Liver (tissue), 9 donors: ENCODE data around the gene KLF12. TPM values are rescaled to one million over a fixed set of nuclear protein-coding genes. Genes with fewer than 3 reads are reported as not detected.

Source experiments
- DNase-seq: peaks from one replicate; pipeline ENCODE4 v3.0.0-alpha.2; 2017; ENCODE audit warnings: low spot score
- H3K27ac ChIP-seq, 2 donors: one replicate each; pipeline ENCODE4 v1.7.0; 2013; ENCODE audit warnings: inconsistent platforms in 2 of 2, low read length in 2 of 2, control low read depth in 1 of 2, low read depth in 1 of 2, mild to moderate bottlenecking in 1 of 2
- H3K27me3 ChIP-seq, 4 donors: one replicate each; pipeline versions ENCODE4 v1.6.1 to v1.7.0; 2013; ENCODE audit warnings: low read length in 3 of 4, inconsistent platforms in 1 of 4, mild to moderate bottlenecking in 1 of 4, moderate library complexity in 1 of 4; ENCODE audit not compliant: control insufficient read depth in 4 of 4, insufficient read depth in 4 of 4
- H3K36me3 ChIP-seq, 4 donors: one replicate each; pipeline versions ENCODE4 v1.6.1 to v1.7.0; 2013; ENCODE audit warnings: low read length in 3 of 4, mild to moderate bottlenecking in 3 of 4, low read depth in 1 of 4, moderate library complexity in 1 of 4; ENCODE audit not compliant: control insufficient read depth in 4 of 4, insufficient read depth in 3 of 4
- H3K4me1 ChIP-seq, 4 donors: one replicate each; pipeline versions ENCODE4 v1.6.1 to v1.7.0; 2013; ENCODE audit warnings: low read length in 3 of 4, mild to moderate bottlenecking in 3 of 4, moderate library complexity in 1 of 4; ENCODE audit not compliant: control insufficient read depth in 4 of 4, insufficient read depth in 4 of 4
- H3K4me3 ChIP-seq, 3 donors: one replicate each; pipeline versions ENCODE4 v1.6.1 to v1.7.0; 2013; ENCODE audit warnings: low read length in 3 of 3, control low read depth in 1 of 3, low read depth in 1 of 3, mild to moderate bottlenecking in 1 of 3
- H3K9ac ChIP-seq, 2 donors: one replicate each; pipeline ENCODE4 v1.7.0; 2013; ENCODE audit warnings: low read length in 2 of 2, mild to moderate bottlenecking in 2 of 2, moderate library complexity in 2 of 2, control low read depth in 1 of 2, low read depth in 1 of 2
- H3K9me3 ChIP-seq, 4 donors: one replicate each; pipeline versions ENCODE4 v1.6.1 to v1.7.0; 2013; ENCODE audit warnings: low read length in 3 of 4; ENCODE audit not compliant: control insufficient read depth in 4 of 4
- ATF3 ChIP-seq: IDR thresholded peaks from 2 replicates; pipeline ENCODE4 v1.6.1; 2016; ENCODE audit warnings: antibody characterized with exemption
- FOXA1 ChIP-seq: IDR thresholded peaks from 2 replicates; pipeline ENCODE4 v1.6.1; 2016; ENCODE audit warnings: antibody characterized with exemption
- FOXA2 ChIP-seq: IDR thresholded peaks from 2 replicates; pipeline ENCODE4 v1.6.1; 2016; ENCODE audit warnings: antibody characterized with exemption
- GABPA ChIP-seq, 2 donors: IDR thresholded peaks in 1 of 2; conservative IDR thresholded peaks in 1 of 2; 2 replicates each; pipeline ENCODE4 v1.6.1; 2016; ENCODE audit warnings: antibody characterized with exemption in 2 of 2, mild to moderate bottlenecking in 1 of 2, moderate library complexity in 1 of 2
- HNF4A ChIP-seq, 2 donors: conservative IDR thresholded peaks; 2 replicates each; pipeline ENCODE4 v1.6.1; 2016; ENCODE audit warnings: antibody characterized with exemption in 2 of 2, mild to moderate bottlenecking in 2 of 2
- JUND ChIP-seq, 2 donors: IDR thresholded peaks; 2 replicates each; pipeline ENCODE4 v1.6.1; 2016; ENCODE audit warnings: antibody characterized with exemption in 2 of 2
- NR2F2 ChIP-seq: IDR thresholded peaks from 2 replicates; pipeline ENCODE4 v1.6.1; 2016; ENCODE audit warnings: antibody characterized with exemption
- RAD21 ChIP-seq, 2 donors: IDR thresholded peaks; 2 replicates each; pipeline ENCODE4 v1.6.1; 2016; ENCODE audit warnings: antibody characterized with exemption in 2 of 2, mild to moderate bottlenecking in 2 of 2
- REST ChIP-seq: IDR thresholded peaks from 2 replicates; pipeline ENCODE4 v1.6.1; 2016; ENCODE audit warnings: antibody characterized with exemption, mild to moderate bottlenecking
- RXRA ChIP-seq, 2 donors: IDR thresholded peaks; 2 replicates each; pipeline ENCODE4 v1.6.1; 2017 to 2018; ENCODE audit warnings: antibody characterized with exemption in 2 of 2, mild to moderate bottlenecking in 1 of 2
- SP1 ChIP-seq: IDR thresholded peaks from 2 replicates; pipeline ENCODE4 v1.6.1; 2018; ENCODE audit warnings: antibody characterized with exemption, mild to moderate bottlenecking
- TAF1 ChIP-seq: conservative IDR thresholded peaks from 2 replicates; pipeline ENCODE4 v1.6.1; 2016; ENCODE audit warnings: antibody characterized with exemption, mild to moderate bottlenecking
- YY1 ChIP-seq: IDR thresholded peaks from 2 replicates; pipeline ENCODE4 v1.6.1; 2016; ENCODE audit warnings: antibody characterized with exemption, mild to moderate bottlenecking
- WGBS: extraction: QIAGEN DNeasy Blood & Tissue Kit; methylation state at CpG from one replicate; pipeline ENCODE4 v1.1.7; 2013; 5-methylcytosine and 5-hydroxymethylcytosine counted together
- polyA plus RNA-seq, 2 donors: library from polyadenylated mRNA; stranded (reverse) in 1 of 2; unstranded in 1 of 2; fragments of 200-250 nt in 1 of 2; fragments of >200 nt in 1 of 2; fragmentation: Nextera tagmentation in 1 of 2; extraction: Ambion mirVana in 1 of 2; gene quantifications; one replicate each; pipeline versions ENCODE4 v1.2.1 to v1.2.3, GENCODE V29; 2013 to 2015
- total RNA-seq, 2 donors: library from RNA; depleted of rRNA; stranded (reverse); fragments of >200 nt; gene quantifications; one replicate each; pipeline ENCODE4 v1.2.3, GENCODE V29; 2014
- TF ChIP-seq, protein P1 (sequence below): IDR thresholded peaks from 2 replicates; pipeline ENCODE4 v1.6.1; 2016; ENCODE audit warnings: antibody characterized with exemption
- TF ChIP-seq, protein P2 (sequence below): IDR thresholded peaks from 2 replicates; pipeline ENCODE4 v1.6.1; 2016; ENCODE audit warnings: antibody characterized with exemption
- TF ChIP-seq, protein P3 (sequence below): fragments of 150-350 bp; IDR thresholded peaks from 2 replicates; pipeline ENCODE4 v1.5.1; 2017; ENCODE audit warnings: improper control_type of control experiment, low read depth, low read length; ENCODE audit not compliant: missing input control
- donor health status: healthy.
- donor health status: healthy.
- donor health status: healthy.
- donor health status: healthy.
- donor health status: healthy.

The KLF12 gene
- total and polyA plus RNA-seq, 4 donors, result 2.4 to 15.9 (median 11.3) TPM

GRCh38 chr13:74132776-74133656 lies 1.2 kb downstream of the KLF12 start:
- H3K36me3 ChIP-seq, result no peaks in the 10 kb centered on the region
- DNase-seq, result no peak
- H3K9me3 ChIP-seq, result no peaks in the 10 kb centered on the region
- TF ChIP-seq RXRA (IDR thresholded peaks at IDR 0.05), result no peak
- TF ChIP-seq FOXA1, result no peak
- no peak for TF ChIP-seq TAF1
- TF ChIP-seq, protein P1, sequence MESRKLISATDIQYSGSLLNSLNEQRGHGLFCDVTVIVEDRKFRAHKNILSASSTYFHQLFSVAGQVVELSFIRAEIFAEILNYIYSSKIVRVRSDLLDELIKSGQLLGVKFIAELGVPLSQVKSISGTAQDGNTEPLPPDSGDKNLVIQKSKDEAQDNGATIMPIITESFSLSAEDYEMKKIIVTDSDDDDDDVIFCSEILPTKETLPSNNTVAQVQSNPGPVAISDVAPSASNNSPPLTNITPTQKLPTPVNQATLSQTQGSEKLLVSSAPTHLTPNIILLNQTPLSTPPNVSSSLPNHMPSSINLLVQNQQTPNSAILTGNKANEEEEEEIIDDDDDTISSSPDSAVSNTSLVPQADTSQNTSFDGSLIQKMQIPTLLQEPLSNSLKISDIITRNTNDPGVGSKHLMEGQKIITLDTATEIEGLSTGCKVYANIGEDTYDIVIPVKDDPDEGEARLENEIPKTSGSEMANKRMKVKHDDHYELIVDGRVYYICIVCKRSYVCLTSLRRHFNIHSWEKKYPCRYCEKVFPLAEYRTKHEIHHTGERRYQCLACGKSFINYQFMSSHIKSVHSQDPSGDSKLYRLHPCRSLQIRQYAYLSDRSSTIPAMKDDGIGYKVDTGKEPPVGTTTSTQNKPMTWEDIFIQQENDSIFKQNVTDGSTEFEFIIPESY, result no peak
- no peak for TF ChIP-seq HNF4A (conservative IDR thresholded peaks at IDR 0.05)
- TF ChIP-seq NR2F2, result no peak
- no peak for TF ChIP-seq GABPA (IDR thresholded peaks at IDR 0.05 in 1 of 2, conservative IDR thresholded peaks at IDR 0.05 in 1 of 2)
- TF ChIP-seq JUND (IDR thresholded peaks at IDR 0.05), result no peak
- TF ChIP-seq, protein P2, sequence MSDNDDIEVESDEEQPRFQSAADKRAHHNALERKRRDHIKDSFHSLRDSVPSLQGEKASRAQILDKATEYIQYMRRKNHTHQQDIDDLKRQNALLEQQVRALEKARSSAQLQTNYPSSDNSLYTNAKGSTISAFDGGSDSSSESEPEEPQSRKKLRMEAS, result no peak
- TF ChIP-seq, protein P3, sequence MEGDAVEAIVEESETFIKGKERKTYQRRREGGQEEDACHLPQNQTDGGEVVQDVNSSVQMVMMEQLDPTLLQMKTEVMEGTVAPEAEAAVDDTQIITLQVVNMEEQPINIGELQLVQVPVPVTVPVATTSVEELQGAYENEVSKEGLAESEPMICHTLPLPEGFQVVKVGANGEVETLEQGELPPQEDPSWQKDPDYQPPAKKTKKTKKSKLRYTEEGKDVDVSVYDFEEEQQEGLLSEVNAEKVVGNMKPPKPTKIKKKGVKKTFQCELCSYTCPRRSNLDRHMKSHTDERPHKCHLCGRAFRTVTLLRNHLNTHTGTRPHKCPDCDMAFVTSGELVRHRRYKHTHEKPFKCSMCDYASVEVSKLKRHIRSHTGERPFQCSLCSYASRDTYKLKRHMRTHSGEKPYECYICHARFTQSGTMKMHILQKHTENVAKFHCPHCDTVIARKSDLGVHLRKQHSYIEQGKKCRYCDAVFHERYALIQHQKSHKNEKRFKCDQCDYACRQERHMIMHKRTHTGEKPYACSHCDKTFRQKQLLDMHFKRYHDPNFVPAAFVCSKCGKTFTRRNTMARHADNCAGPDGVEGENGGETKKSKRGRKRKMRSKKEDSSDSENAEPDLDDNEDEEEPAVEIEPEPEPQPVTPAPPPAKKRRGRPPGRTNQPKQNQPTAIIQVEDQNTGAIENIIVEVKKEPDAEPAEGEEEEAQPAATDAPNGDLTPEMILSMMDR, result no peak
- no peak for TF ChIP-seq ATF3
- TF ChIP-seq SP1, result no peak
- TF ChIP-seq REST, result no peak
- TF ChIP-seq YY1, result no peak
- no peak for TF ChIP-seq FOXA2
- TF ChIP-seq RAD21 (IDR thresholded peaks at IDR 0.05), result no peak
- H3K27ac ChIP-seq, result peak overlapping the region; percentile 68 to 77
- H3K9ac ChIP-seq, result peak overlapping the region; percentile 25 to 88
- peaks cover 9 to 53% (median 45%) of the 10 kb centered on the region in 4 donors for H3K4me1 ChIP-seq
- no peaks in the 10 kb centered on the region for H3K27me3 ChIP-seq
- peak overlapping the region; percentile 80 to 98 (median 85) for H3K4me3 ChIP-seq
- WGBS, result under 1% methylated on average over 34 of the region's 34 CpGs
